ENCODE data around the gene TEX51.

Gene TEX51

GRCh38 chr2:126879348-126880298 lies 19.1 kb upstream of the TEX51 start:
- DNase-seq: no peak

DNA sequence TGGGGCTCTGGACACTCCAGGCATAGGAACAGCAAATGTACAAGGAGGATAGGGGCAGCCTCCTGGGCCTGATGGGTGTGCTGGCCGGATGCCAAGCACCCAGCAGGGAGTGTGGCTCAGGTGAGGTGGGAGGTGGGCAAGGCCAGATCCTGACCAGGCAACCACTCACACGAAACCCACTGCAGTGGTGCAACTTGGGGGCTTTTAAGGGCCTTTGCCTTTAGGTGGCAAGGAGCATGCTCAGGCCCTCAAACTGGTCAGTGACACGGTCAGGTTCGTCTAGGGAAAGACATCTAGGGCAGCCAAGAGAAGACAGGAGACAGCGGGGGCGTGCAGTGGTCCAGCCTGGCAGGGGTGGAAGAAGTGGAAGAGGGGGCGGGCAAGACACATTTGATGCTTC lies 18.4 kb upstream of the TEX51 start:
- no peak for DNase-seq

GRCh38 chr2:126880817-126881216 lies 17.9 kb upstream of the TEX51 start:
- no peak for DNase-seq

DNA sequence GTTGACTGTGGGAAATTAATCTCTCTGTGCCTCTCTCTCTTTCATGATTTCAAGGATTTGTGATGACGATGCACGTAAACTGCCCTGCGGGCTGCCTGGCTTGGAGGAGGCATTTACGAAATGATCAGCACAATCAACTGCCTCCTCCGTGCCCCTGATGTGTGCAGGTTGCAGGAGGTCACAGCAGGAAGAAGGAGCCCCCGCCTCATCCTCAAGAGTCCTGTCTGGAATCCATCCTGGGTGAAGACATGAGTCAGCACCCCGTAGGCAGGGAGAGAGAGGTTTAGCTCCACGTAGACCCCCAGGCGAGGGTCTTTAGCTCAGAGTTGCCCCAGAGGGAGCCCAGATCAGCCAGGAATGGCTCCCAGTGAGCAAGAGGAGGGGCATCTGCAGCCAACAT lies 17.1 kb upstream of the TEX51 start:
- DNase-seq: no peak

DNA sequence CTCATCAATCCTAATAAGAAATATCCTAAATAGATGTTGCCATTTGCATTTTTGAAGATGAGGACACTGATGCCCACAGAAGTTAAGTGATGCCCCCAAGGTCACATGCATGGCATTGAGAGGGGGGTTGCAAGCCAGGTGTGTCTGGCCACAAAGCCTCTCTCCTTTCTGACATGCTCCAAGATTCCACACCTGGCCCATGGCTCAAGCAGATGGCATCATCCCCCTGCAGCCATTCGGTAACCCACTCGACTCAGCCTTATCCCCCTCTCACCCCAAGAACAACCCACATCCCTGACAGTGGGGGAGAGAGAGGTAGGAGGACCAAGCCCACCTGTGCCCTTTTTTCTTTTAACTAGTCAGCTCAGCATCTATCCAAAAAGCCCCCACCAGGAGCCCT lies 16.5 kb upstream of the TEX51 start:
- DNase-seq: no peak

GRCh38 chr2:126882736-126883665 lies 15.7 kb upstream of the TEX51 start:
- no peak for DNase-seq

- DNase-seq: no peak
Observed at GRCh38 chr2:126883666-126884040, 15.0 kb upstream of the TEX51 start.

GRCh38 chr2:126884861-126885750 lies 13.6 kb upstream of the TEX51 start:
- DNase-seq: no peak

DNA sequence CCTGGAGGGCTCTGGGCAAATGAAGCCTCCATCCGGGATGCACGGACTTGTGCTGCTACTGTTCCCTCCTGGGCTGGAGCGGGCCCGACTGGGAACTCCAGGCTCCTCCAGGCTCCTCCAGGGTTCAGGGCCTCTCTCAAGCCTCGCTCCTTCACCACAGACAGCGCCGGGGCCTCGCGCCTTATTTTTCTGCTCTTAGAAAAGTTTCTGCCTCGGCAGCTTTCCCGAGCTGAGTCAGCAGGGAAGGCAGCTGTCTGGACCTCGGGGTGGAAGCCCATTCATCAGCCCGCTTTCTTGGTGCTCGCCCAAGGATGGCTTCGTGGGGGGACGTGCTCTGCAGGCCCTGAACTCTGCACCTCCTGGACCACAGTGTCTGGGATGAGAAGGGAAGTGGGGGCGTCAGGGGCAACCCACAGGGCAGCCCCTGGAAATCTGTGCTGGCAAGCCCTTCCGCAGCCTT lies 12.9 kb upstream of the TEX51 start:
- no peak for DNase-seq

DNA sequence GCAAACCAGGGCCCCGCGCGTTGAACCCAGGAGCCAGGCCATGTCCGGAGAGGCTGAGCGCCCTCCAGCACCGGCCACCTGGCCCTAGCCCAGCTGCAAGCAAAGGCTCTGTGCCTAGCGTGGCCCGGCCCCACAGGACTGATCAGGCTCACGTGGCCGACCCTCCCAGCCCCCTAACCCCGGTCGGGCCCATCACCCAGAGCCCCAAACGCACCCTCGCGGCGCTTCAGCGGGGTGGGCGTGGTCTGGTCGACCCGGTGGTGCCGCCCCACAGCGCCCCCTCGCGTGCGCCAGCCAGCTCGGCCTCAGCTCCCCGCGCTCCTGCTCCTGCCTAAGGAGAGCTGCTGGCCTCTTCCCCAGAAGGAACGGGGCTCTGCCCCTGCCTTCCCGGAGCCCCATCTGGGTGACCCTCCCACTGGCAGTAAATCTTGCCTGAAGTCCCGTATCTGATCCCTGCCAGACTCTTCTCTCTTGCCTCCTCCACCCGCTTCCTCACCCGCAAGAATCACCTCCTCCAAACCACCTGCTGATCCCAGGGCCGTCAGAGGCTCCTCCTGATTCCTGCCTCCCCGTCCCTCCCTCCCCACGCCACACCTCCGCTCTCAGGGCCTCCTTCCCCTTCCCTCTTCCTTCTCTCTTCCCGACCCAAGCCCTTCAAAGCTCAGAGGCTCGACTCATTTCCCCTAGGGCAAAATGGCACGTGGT lies 12.3 kb upstream of the TEX51 start:
- DNase-seq: peak; percentile 26 to 31

GRCh38 chr2:126886916-126887280 lies 11.8 kb upstream of the TEX51 start:
- DNase-seq: no peak

DNA sequence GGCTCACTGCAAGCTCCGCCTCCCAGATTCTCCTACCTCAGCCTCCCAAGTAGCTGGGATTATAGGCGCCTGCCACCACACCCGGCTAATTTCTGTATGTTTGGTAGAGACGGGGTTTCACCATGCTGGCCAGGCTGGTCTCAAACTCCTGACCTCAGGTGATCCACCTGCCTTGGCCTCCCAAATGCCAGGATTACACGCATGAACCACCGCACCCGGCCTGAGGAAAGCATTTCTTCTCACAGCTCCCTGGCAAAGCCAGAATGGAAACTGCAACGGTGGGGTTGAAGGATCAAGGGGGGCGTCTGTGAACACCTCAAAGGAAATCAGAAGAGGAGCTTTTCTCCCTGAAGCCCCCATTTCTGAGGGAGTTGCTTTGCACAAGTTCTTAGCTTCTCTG lies 11.2 kb upstream of the TEX51 start:
- no peak for DNase-seq

- DNase-seq: peak in 1 of 2 donors; percentile 10
Observed at GRCh38 chr2:126888046-126888445, 10.6 kb upstream of the TEX51 start.

DNA sequence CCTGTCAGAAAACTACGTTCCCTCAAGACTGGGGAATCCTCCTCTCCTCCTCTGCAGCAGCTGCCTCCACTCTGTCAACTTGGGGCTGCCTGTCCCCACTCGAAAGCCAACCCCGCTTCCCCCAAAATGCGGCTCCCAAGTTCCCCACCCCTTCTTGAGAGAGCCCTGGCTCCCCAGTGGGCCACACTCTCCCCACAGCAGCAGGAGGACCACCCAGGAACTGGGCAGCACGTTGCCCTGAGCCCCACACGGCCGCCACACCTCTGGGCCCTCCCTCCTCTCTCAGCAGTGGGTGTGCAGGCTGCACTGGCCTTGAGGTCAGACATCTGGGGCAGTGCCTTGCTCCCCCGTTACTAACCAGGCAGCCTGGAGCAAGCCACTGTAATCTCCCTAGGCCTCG lies 9.6 kb upstream of the TEX51 start:
- DNase-seq: peak in 1 of 2 donors; percentile 3

DNA sequence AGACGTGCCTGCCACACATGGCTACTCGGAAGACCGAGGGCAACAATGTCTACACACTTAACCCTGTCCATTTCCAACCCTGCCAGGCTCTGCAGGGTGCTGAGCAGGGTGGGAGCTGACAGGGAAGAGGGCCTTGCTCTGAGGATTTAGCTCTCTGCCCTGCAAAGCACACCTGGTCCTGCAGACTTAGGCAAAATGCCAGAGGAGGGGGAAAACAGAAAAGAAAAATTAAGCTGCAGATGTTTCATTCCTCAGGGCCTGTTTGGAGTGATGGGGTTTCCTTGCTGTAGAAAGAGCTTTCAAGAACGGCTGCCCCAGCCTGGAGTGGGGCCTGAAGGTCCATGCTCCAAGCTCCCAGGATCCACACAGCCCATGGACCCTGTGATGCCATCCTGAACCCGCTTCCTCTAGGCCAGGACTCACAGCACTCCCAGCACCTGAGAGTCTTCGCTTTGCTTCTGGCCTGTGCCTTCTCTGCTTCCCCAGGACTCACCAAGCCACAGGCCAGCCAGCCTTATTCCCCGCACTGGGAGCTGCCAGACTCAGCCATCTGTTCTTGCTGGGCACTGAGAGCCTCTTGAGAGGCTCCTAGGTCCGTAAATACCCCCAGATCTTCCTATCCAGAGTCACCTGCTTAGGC lies 9.1 kb upstream of the TEX51 start:
- no peak for DNase-seq

DNA sequence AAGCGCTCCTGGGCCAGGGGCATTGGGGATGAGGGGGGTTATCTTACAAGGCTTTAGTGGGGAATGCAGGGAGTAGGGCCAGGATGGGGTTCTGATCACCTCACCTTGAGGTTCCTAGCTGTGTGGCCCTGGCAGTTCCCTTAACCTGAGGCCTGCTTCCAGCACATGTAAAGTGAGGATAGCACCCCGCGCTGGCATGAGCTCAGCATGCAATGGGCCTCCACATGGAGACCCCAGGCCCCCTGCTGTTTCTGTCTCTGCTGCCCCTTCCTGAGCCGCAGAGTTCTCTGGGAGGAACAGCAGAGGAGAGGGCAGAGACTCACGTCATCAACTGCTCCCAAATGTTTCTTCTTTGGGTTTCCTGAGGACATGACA lies 8.6 kb upstream of the TEX51 start:
- peak in 1 of 2 donors; percentile 7 for DNase-seq

- DNase-seq: peak in 1 of 2 donors; percentile 5
Observed at GRCh38 chr2:126890551-126891450, 7.9 kb upstream of the TEX51 start.

DNA sequence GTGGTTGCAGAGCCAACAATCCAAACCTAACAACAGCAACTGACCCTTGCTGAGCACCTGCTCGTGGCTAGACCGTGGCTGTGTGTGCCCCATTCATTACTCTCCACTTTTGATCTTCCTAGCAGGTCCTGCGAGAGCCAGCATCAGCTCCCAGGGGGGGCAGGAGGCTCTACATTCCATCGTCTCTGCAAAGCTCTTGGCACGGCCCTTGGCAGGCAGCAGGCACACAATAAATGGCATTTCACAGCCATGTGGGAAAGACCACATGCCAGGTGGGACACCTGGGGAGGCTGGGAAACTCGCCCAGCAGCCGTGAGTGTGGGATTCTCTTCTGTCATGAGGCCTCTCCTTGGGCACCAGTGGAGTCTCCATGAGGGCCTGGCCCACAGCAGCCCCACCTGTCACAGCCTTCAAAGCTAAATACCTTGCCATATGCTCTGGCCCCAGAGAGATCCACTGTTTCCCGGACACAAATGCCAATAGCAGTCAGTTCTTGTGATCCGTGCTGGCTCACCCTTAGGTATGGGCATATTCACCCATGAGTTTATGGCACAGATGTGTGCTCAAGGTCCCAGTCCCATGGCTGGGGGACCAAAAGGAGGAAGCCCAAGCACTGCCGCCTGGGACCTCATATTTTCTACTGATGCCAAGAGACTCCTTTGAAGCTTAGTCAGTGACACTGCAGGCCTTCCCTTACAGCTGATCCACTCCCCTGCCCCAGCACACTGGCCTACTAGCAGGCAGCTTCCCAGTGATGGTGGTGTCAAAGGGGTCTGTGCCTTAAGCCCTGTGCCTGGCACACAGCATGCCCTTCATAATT lies 6.8 kb upstream of the TEX51 start:
- peak in 1 of 2 donors; percentile 4 for DNase-seq

DNA sequence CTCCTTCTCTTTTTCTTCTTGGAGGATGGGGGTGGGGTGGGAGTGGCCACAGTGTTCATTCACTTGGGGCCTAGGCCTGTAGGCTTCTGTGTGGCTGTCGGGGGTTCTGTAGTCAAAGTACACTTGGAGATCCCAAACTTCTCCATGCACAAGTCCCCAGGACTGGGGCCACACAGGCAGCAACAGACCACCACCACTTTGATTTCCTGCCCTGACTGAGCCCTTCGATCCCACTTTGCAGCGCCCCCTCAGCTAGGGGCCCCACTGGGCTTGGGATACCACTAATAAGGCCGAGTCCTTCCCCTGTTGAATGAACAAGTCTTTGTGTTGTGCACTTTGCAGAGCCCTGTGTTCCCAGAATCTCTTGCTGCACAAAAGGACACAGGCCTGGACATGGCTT lies 5.5 kb upstream of the TEX51 start:
- peak in 1 of 2 donors; percentile 9 for DNase-seq
